Right lobe of liver (tissue), 6 donors: ENCODE data around the gene CCDC152. TPM values are rescaled to one million over a fixed set of nuclear protein-coding genes. Genes with fewer than 3 reads are reported as not detected.

Source experiments
- ATAC-seq, 4 donors: fragments of 200-7000 bp; cut with Tn5 transposase; one replicate each; pipeline ENCODE4 v1.9.1; 2020; ENCODE audit warnings: mild to moderate bottlenecking in 4 of 4, moderate library complexity in 4 of 4
- DNase-seq, 3 donors: peaks; one replicate each; pipeline ENCODE4 v3.0.0-alpha.2; 2020
- H3K27ac ChIP-seq, 3 donors: fragments of 200-600 bp; one replicate each; pipeline ENCODE4 v1.8.0; 2022
- H3K27me3 ChIP-seq, 2 donors: fragments of 200-600 bp; one replicate each; pipeline ENCODE4 v1.8.0; 2022
- H3K36me3 ChIP-seq, 4 donors: fragments of 200-600 bp; sonication (generic) in 1 of 4; one replicate each; pipeline versions ENCODE4 v1.5.1 to v1.8.0; 2017 to 2022; ENCODE audit warnings: control low read depth in 1 of 4
- H3K4me1 ChIP-seq, 4 donors: fragments of 200-600 bp; sonication (generic) in 1 of 4; one replicate each; pipeline versions ENCODE4 v1.5.1 to v1.8.0; 2017 to 2022; ENCODE audit warnings: control low read depth in 1 of 4
- H3K4me3 ChIP-seq, 3 donors: fragments of 200-600 bp; one replicate each; pipeline ENCODE4 v1.8.0; 2022
- H3K9me3 ChIP-seq, 4 donors: fragments of 200-600 bp; sonication (generic) in 1 of 4; one replicate each; pipeline versions ENCODE4 v1.5.1 to v1.8.0; 2017 to 2022; ENCODE audit warnings: control low read depth in 1 of 4
- CTCF ChIP-seq, 4 donors: fragments of 200-600 bp in 3 of 4; fragments of 450-650 bp in 1 of 4; IDR thresholded peaks; one replicate each; pipeline versions ENCODE4 v1.5.1 to v1.8.0; 2016 to 2022; ENCODE audit warnings: antibody characterized with exemption in 4 of 4, mild to moderate bottlenecking in 2 of 4
- POLR2A ChIP-seq: fragments of 450-650 bp; IDR thresholded peaks from one replicate; pipeline ENCODE4 v1.6.1; 2017; ENCODE audit warnings: antibody characterized with exemption, mild to moderate bottlenecking
- WGBS: methylation state at CpG from one replicate; pipeline ENCODE4 v1.1.6; 2018; ENCODE audit warnings: low coverage, low lambda C conversion rate; ENCODE audit not compliant: insufficient coverage; ENCODE audit errors: missing lambda C conversion rate; 5-methylcytosine and 5-hydroxymethylcytosine counted together
- intact Hi-C, 2 donors: fragments of 100-400 bp; cut with DNase I; formaldehyde crosslinking; loops; one replicate each; pipeline versions ENCODE4 v1.11.2 to v1.14.1; 2022
- total RNA-seq, 6 experiments: library from RNA; depleted of rRNA in 2 of 6; stranded (reverse); fragments of >200 nt in 2 of 6; fragmentation: NEBNext Ultra II Directional in 3 of 6; extraction: Animal tissue kit (Norgen Biotek cat#: 25700) in 3 of 6; gene quantifications; one replicate each; pipeline versions ENCODE4 v1.1.0 to v1.2.4, GENCODE V29; 2016 to 2023
- donor health status: DM: no; HTN: yes; CAD: no.
- donor health status: DM: no; HTN: no; CAD: no.
- donor health status: DM: no; HTN: no; CAD: no.
- donor health status: DM: no; HTN: yes; CAD: no.
- donor health status: DM: no; HTN: yes; CAD: no.

CCDC152 gene
- total RNA-seq, 6 experiments from 2014 or later: 0.06 to 1.2 (median 0.42) TPM; not detected in 1

GRCh38 chr5:42806701-42807262, 50.2 kb downstream of the CCDC152 start:
- 47% methylated on average over 3 of the region's 3 CpGs for WGBS
- Histone ChIP-seq H3K4me1 (peaks cover 0 to 40% (median 0%) of the 10 kb centered on the region in 4 donors), H3K4me3 (peak overlapping the region in 1 of 3 donors; percentile 72), H3K36me3 (peaks cover 0 to 73% (median 37%) of the 10 kb centered on the region in 4 donors), H3K27ac (no peak overlapping the region), H3K27me3 (no peaks in the 10 kb centered on the region), H3K9me3 (no peaks in the 10 kb centered on the region)
- ATAC-seq: no peak
- no peak for TF ChIP-seq POLR2A
- TF ChIP-seq CTCF (IDR thresholded peaks at IDR 0.05): no peak
- no peak for DNase-seq
- intact Hi-C loops: loop anchor here in 1 of 2 donors (10.0 kb wide), 1 partner anchor 78 kb away; no protein-coding TSS in a partner anchor

- H3K4me1 ChIP-seq: peaks cover 0 to 47% (median 3%) of the 10 kb centered on the region in 4 donors
- peak; percentile 40 to 65 (median 62) for DNase-seq
These were observed 51.3 kb downstream of the CCDC152 start for GRCh38 chr5:42807722-42808447.

GRCh38 chr5:42808888-42809611, 52.4 kb downstream of the CCDC152 start:
- ATAC-seq: no peak
- 8% methylated on average over 4 of the region's 4 CpGs for WGBS
- DNase-seq: no peak
- H3K9me3 ChIP-seq: no peaks in the 10 kb centered on the region
- H3K4me3 ChIP-seq: peak overlapping the region; percentile 50 to 72 (median 66)
- intact Hi-C loops: loop anchor here in 1 of 2 donors (10.0 kb wide), 1 partner anchor 76 kb away; no protein-coding TSS in a partner anchor
- H3K27ac ChIP-seq: peak overlapping the region; percentile 79 to 86 (median 81)
- H3K27me3 ChIP-seq: no peaks in the 10 kb centered on the region
- TF ChIP-seq POLR2A (no peak), CTCF (IDR thresholded peaks at IDR 0.05) (no peak)
- peaks cover 0 to 51% (median 24%) of the 10 kb centered on the region in 4 donors for H3K36me3 ChIP-seq
- H3K4me1 ChIP-seq: peaks cover 0 to 48% (median 4%) of the 10 kb centered on the region in 4 donors

More at GRCh38 chr5:42807722-42808447, 51.3 kb downstream of the CCDC152 start:
- intact Hi-C loops: loop anchor here in 1 of 2 donors (10.0 kb wide), 1 partner anchor 77 kb away; no protein-coding TSS in a partner anchor
- Histone ChIP-seq H3K27me3 (no peaks in the 10 kb centered on the region), H3K9me3 (no peaks in the 10 kb centered on the region), H3K4me3 (peak overlapping the region; percentile 50 to 72 (median 66)), H3K36me3 (peaks cover 0 to 62% (median 30%) of the 10 kb centered on the region in 4 donors), H3K27ac (peak overlapping the region; percentile 79 to 86 (median 81))
- TF ChIP-seq CTCF (IDR thresholded peaks at IDR 0.05) (peak; percentile 6 to 41 (median 30)), POLR2A (no peak)
- WGBS: 8% methylated on average over 2 of the region's 2 CpGs
- peak; percentile 50 to 83 (median 58) for ATAC-seq

- H3K9me3 ChIP-seq: no peaks in the 10 kb centered on the region
- DNase-seq: no peak
- TF ChIP-seq POLR2A: no peak
- TF ChIP-seq CTCF (IDR thresholded peaks at IDR 0.05): no peak
- peak overlapping the region; percentile 50 to 72 (median 66) for H3K4me3 ChIP-seq
- H3K4me1 ChIP-seq: peaks cover 0 to 34% (median 4%) of the 10 kb centered on the region in 4 donors
- peak overlapping the region; percentile 79 to 86 (median 81) for H3K27ac ChIP-seq
- ATAC-seq: peak in 2 of 4 donors; percentile 0 to 3
- no peaks in the 10 kb centered on the region for H3K27me3 ChIP-seq
- WGBS: 14% methylated on average over 3 of the region's 3 CpGs
- H3K36me3 ChIP-seq: peaks cover 0 to 31% (median 14%) of the 10 kb centered on the region in 4 donors
- intact Hi-C loops: no loop called here
These were observed 54.4 kb downstream of the CCDC152 start for GRCh38 chr5:42810834-42811590.
